DND-41 (cell line): ENCODE data around the gene DACH1.

Source experiments
- EZH2 ChIP-seq: IDR thresholded peaks from 3 replicates; pipeline ENCODE4 v1.6.1; 2012; ENCODE audit warnings: borderline replicate concordance, low read depth, mild to moderate bottlenecking, moderate library complexity, low read length, inconsistent platforms; ENCODE audit not compliant: severe bottlenecking
- TF ChIP-seq, protein P1 (sequence below): IDR thresholded peaks from 2 replicates; pipeline ENCODE4 v1.5.1; 2012; ENCODE audit warnings: borderline replicate concordance, low read length, moderate library complexity, mild to moderate bottlenecking; ENCODE audit not compliant: poor library complexity, severe bottlenecking; ENCODE audit errors: extremely low read depth

DNA sequence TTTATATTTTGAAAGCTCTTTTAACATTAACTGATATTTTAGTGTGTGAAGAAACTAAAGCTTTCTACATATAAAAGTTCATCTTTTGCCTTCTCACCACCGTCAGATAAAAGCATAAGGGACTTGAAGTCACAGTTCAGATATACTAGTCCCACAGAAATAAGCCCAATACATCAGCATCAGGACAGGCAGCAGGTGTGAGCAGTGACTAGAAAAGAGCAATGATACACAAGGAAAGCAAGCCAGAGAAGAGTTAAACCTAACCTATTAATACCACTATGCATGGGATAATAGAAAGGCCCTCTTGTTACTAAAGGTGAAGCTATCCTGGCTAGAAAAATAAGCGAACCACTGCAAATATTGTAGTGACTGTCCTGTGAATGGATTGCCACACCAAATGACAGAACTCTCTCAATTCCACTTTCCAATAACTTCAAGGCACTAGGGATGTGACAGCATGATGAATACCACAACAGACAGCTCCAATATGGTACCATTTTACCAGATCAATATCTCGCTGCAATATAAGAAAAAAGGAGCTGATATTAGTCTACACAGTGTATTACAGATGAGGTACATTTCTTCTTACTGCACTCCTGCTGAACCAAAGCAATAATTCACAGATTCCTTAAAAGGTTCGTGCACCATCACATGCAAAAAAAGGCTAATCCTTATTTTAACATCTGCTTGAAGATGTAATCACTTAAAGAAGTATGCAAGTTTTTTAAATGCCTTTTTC lies 114.1 kb downstream of the DACH1 start:
- TF ChIP-seq, protein P1, sequence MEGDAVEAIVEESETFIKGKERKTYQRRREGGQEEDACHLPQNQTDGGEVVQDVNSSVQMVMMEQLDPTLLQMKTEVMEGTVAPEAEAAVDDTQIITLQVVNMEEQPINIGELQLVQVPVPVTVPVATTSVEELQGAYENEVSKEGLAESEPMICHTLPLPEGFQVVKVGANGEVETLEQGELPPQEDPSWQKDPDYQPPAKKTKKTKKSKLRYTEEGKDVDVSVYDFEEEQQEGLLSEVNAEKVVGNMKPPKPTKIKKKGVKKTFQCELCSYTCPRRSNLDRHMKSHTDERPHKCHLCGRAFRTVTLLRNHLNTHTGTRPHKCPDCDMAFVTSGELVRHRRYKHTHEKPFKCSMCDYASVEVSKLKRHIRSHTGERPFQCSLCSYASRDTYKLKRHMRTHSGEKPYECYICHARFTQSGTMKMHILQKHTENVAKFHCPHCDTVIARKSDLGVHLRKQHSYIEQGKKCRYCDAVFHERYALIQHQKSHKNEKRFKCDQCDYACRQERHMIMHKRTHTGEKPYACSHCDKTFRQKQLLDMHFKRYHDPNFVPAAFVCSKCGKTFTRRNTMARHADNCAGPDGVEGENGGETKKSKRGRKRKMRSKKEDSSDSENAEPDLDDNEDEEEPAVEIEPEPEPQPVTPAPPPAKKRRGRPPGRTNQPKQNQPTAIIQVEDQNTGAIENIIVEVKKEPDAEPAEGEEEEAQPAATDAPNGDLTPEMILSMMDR = no peak
- no peak for TF ChIP-seq EZH2
